SK-N-SH (cell line): ENCODE measurements around the gene PPP1R12A. TPM values are rescaled to one million over a fixed set of nuclear protein-coding genes. Genes with fewer than 3 reads are reported as not detected.

Experiments
- CTCF ChIA-PET: fragments of 300-600, 350-600 bp; formaldehyde crosslinking; extraction: SDS; loops from one replicate; lab custom pipeline; 2021; lab: Yijun Ruan, JAX
- POLR2A ChIA-PET: fragments of 350-600 bp; sonication (Branson Sonifier 250); formaldehyde crosslinking; extraction: SDS; loops from one replicate; lab custom pipeline; 2020; ENCODE audit warnings: antibody characterized with exemption, inconsistent platforms; lab: Yijun Ruan, JAX
- DNase-seq: peaks from one replicate; pipeline ENCODE4 v3.0.0; 2012
- H2AFZ ChIP-seq: fragments of 200-600 bp; sonication (generic); 2 replicates; pipeline ENCODE4 v1.8.1; 2016; ENCODE audit warnings: antibody characterized with exemption, mild to moderate bottlenecking, low read depth
- H3F3A ChIP-seq: fragments of 200-600 bp; sonication (generic); replicated peaks from 2 replicates; pipeline ENCODE3; 2016; ENCODE audit warnings: antibody characterized with exemption, mild to moderate bottlenecking; ENCODE audit not compliant: insufficient read depth
- H3K27ac ChIP-seq, 2 experiments: fragments of 200-500 bp in 1 of 2; fragments of 200-600 bp in 1 of 2; sonication (Bioruptor generic) in 1 of 2; sonication (generic), shearing (Covaris generic) in 1 of 2; 2 replicates each; pipeline versions ENCODE4 v1.5.1 to v1.6.1; 2014 to 2016; ENCODE audit warnings: low read depth in 2 of 2, inconsistent platforms in 1 of 2, low read length in 1 of 2, mild to moderate bottlenecking in 1 of 2, mixed read lengths in 1 of 2
- H3K27me3 ChIP-seq: fragments of 200-600 bp; sonication (generic), shearing (Covaris generic); 2 replicates; pipeline ENCODE4 v1.6.1; 2016; ENCODE audit warnings: mixed run types; ENCODE audit not compliant: insufficient read depth
- H3K36me3 ChIP-seq, 2 experiments: fragments of 200-500 bp in 1 of 2; fragments of 200-600 bp in 1 of 2; sonication (Bioruptor generic) in 1 of 2; sonication (generic) in 1 of 2; replicated peaks in 1 of 2; 2 replicates each; pipeline versions ENCODE3 to v1.5.1; 2014 to 2016; ENCODE audit warnings: low read length in 1 of 2, mild to moderate bottlenecking in 1 of 2; ENCODE audit not compliant: insufficient read depth in 2 of 2, control insufficient read depth in 1 of 2
- H3K4me1 ChIP-seq, 2 experiments: fragments of 200-500 bp in 1 of 2; fragments of 200-600 bp in 1 of 2; sonication (Bioruptor generic) in 1 of 2; sonication (generic), shearing (Covaris generic) in 1 of 2; 2 replicates each; pipeline versions ENCODE4 v1.5.1 to v1.6.1; 2014 to 2016; ENCODE audit warnings: low read depth in 1 of 2, low read length in 1 of 2, mixed run types in 1 of 2; ENCODE audit not compliant: insufficient read depth in 2 of 2, control insufficient read depth in 1 of 2
- H3K4me2 ChIP-seq: fragments of 200-600 bp; sonication (generic), shearing (Covaris generic); 2 replicates; pipeline ENCODE4 v1.6.1; 2017; ENCODE audit warnings: mixed run types
- H3K4me3 ChIP-seq, 2 experiments: fragments of 200-500 bp in 1 of 2; fragments of 200-600 bp in 1 of 2; sonication (Bioruptor generic) in 1 of 2; sonication (generic), shearing (Covaris generic) in 1 of 2; 2 replicates each; pipeline versions ENCODE4 v1.5.1 to v1.8.1; 2014 to 2016; ENCODE audit warnings: low read depth in 2 of 2, inconsistent platforms in 1 of 2, low read length in 1 of 2, mild to moderate bottlenecking in 1 of 2, mixed read lengths in 1 of 2, moderate library complexity in 1 of 2
- H3K79me2 ChIP-seq: fragments of 200-600 bp; sonication (generic); 2 replicates; pipeline ENCODE4 v1.8.1; 2017; ENCODE audit warnings: mild to moderate bottlenecking; ENCODE audit not compliant: insufficient read depth
- H3K9ac ChIP-seq: fragments of 200-600 bp; sonication (generic); 2 replicates; pipeline ENCODE4 v1.6.1; 2017; ENCODE audit warnings: mixed run types
- H3K9me2 ChIP-seq: fragments of 200-600 bp; sonication (generic); 2 replicates; pipeline ENCODE4 v1.6.1; 2017; ENCODE audit warnings: mixed run types
- H3K9me3 ChIP-seq: fragments of 200-600 bp; sonication (generic); 2 replicates; pipeline ENCODE4 v1.6.1; 2017; ENCODE audit warnings: mixed run types, mild to moderate bottlenecking, moderate library complexity
- H4K20me1 ChIP-seq: fragments of 200-600 bp; sonication (generic); 2 replicates; pipeline ENCODE4 v1.6.1; 2017; ENCODE audit warnings: mild to moderate bottlenecking, mixed run types; ENCODE audit not compliant: insufficient read depth
- EP300 ChIP-seq, 2 experiments: IDR thresholded peaks; 2 replicates each; pipeline versions ENCODE4 v1.4.0 to v1.6.1; 2012; ENCODE audit warnings: borderline replicate concordance in 1 of 2, low read depth in 1 of 2, low read length in 1 of 2
- FOXJ3 ChIP-seq: sonication (generic); formaldehyde crosslinking; IDR thresholded peaks from 2 replicates; pipeline ENCODE4 v1.5.1; 2020; ENCODE audit warnings: mild to moderate bottlenecking, missing genetic modification reagents
- IRF3 ChIP-seq: fragments of 150-350 bp; IDR thresholded peaks from 2 replicates; pipeline ENCODE4 v1.6.1; 2016; ENCODE audit warnings: mild to moderate bottlenecking, low read depth, low read length
- JUND ChIP-seq: IDR thresholded peaks from 2 replicates; pipeline ENCODE4 v1.4.0; 2012
- MEF2A ChIP-seq: IDR thresholded peaks from 2 replicates; pipeline ENCODE4 v1.4.0; 2012; ENCODE audit warnings: low read depth, borderline replicate concordance
- NRF1 ChIP-seq: IDR thresholded peaks from 2 replicates; pipeline ENCODE4 v1.6.1; 2012; ENCODE audit warnings: low read depth, mild to moderate bottlenecking, low read length
- PBX3 ChIP-seq: IDR thresholded peaks from 2 replicates; pipeline ENCODE4; 2012
- RCOR1 ChIP-seq: fragments of 150-350 bp; IDR thresholded peaks from 2 replicates; pipeline ENCODE4 v1.6.1; 2017; ENCODE audit warnings: antibody characterized with exemption, low read length
- RFX5 ChIP-seq: IDR thresholded peaks from 2 replicates; pipeline ENCODE4 v1.6.1; 2012; ENCODE audit warnings: mild to moderate bottlenecking, improper control_type of control experiment, low read length
- RXRA ChIP-seq: IDR thresholded peaks from 2 replicates; pipeline ENCODE4 v1.4.0; 2012; ENCODE audit warnings: low read depth, mild to moderate bottlenecking, borderline replicate concordance
- SIN3A ChIP-seq: IDR thresholded peaks from 2 replicates; pipeline ENCODE4 v1.6.1; 2012; ENCODE audit warnings: low read depth, mild to moderate bottlenecking, low read length, moderate library complexity, borderline replicate concordance
- SMC3 ChIP-seq: IDR thresholded peaks from 2 replicates; pipeline ENCODE4 v1.6.1; 2012; ENCODE audit warnings: low read depth, low read length, improper control_type of control experiment
- TEAD4 ChIP-seq: IDR thresholded peaks from 2 replicates; pipeline ENCODE4 v1.4.0; 2012; ENCODE audit warnings: mild to moderate bottlenecking, borderline replicate concordance; ENCODE audit not compliant: insufficient read depth
- ZBTB33 ChIP-seq: IDR thresholded peaks from 2 replicates; pipeline ENCODE4 v1.4.0; 2012; ENCODE audit warnings: low read depth, borderline replicate concordance
- whole genome bisulfite sequencing: methylation state at CpG from one replicate; pipeline ENCODE4 v1.1.6; 2017; ENCODE audit warnings: low lambda C conversion rate; 5-methylcytosine and 5-hydroxymethylcytosine counted together
- polyA plus RNA-seq, 3 experiments: library from polyadenylated mRNA; depleted of rRNA; stranded (reverse); fragments of >200 nt; gene quantifications; 2 replicates each; pipeline ENCODE4 v1.2.3, GENCODE V29; 2012

The PPP1R12A gene
- polyA plus RNA-seq, 1 of the 3 experiments (the other 2 are of a cell fraction), result 26.0 TPM

GRCh38 chr12:79835377-79835843 lies 99.5 kb downstream of the PPP1R12A start:
- Histone ChIP-seq H3K36me3 (peaks cover 15 to 56% of the 10 kb centered on the region in 2 experiments), H4K20me1 (peaks cover 23% of the 10 kb centered on the region), H2AFZ (no peak overlapping the region), H3K9ac (no peak overlapping the region), H3K27me3 (no peaks in the 10 kb centered on the region), H3K9me3 (0 out of 2 replicates have a peak, but pooled peaks cover 4% of the 10 kb centered on the region), H3K4me3 (no peak overlapping the region), H3K27ac (no peak overlapping the region), H3K9me2 (no peaks in the 10 kb centered on the region), H3K4me1 (peaks cover 3 to 8% of the 10 kb centered on the region in 2 experiments; a peak in 3 of 4 replicates), H3F3A (peaks cover 4% of the 10 kb centered on the region), H3K79me2 (peaks cover 100% of the 10 kb centered on the region), H3K4me2 (no peak overlapping the region)
- 92% methylated on average over 2 of the region's 2 CpGs for WGBS
- ChIA-PET CTCF (interaction anchor here (1.0 to 1.6 kb wide), 2 partner anchors 18 to 67 kb away, joined by 3 read pairs; no protein-coding TSS in a partner anchor), POLR2A (no interaction called here)
- TF ChIP-seq PBX3 (no peak), FOXJ3 (CRISPR knock-in tag) (no peak), SMC3 (no peak)
- DNase-seq, result no peak

GRCh38 chr12:79834712-79835376 lies 100.1 kb downstream of the PPP1R12A start:
- Histone ChIP-seq H3K79me2 (peaks cover 100% of the 10 kb centered on the region), H3K27ac (no peak overlapping the region), H3F3A (peaks cover 7% of the 10 kb centered on the region), H3K4me3 (no peak overlapping the region), H3K36me3 (peaks cover 18 to 55% of the 10 kb centered on the region in 2 experiments), H3K9me3 (0 out of 2 replicates have a peak, but pooled peaks cover 4% of the 10 kb centered on the region), H3K4me2 (no peak overlapping the region), H4K20me1 (peaks cover 23% of the 10 kb centered on the region), H2AFZ (no peak overlapping the region), H3K4me1 (peaks cover 3 to 8% of the 10 kb centered on the region in 2 experiments; a peak in 3 of 4 replicates), H3K9me2 (no peaks in the 10 kb centered on the region), H3K27me3 (no peaks in the 10 kb centered on the region), H3K9ac (no peak overlapping the region)
- no peak for DNase-seq
- TF ChIP-seq SMC3, result no peak
- 97% methylated on average over 3 of the region's 3 CpGs for WGBS
- ChIA-PET CTCF (interaction anchor here (0.8 kb wide), 1 partner anchor 15 kb away, joined by 3 read pairs; no protein-coding TSS in a partner anchor), POLR2A (no interaction called here)

GRCh38 chr12:79830440-79830839 lies 104.5 kb downstream of the PPP1R12A start:
- Histone ChIP-seq H3K27me3 (no peaks in the 10 kb centered on the region), H2AFZ (no peak overlapping the region), H4K20me1 (peaks cover 19% of the 10 kb centered on the region), H3F3A (peaks cover 13% of the 10 kb centered on the region), H3K4me1 (peaks cover 0 to 3% of the 10 kb centered on the region in 2 experiments; a peak in 2 of 4 replicates), H3K4me2 (no peak overlapping the region), H3K4me3 (no peak overlapping the region), H3K36me3 (peaks cover 32 to 63% of the 10 kb centered on the region in 2 experiments), H3K9ac (no peak overlapping the region), H3K9me2 (no peaks in the 10 kb centered on the region), H3K79me2 (peaks cover 92% of the 10 kb centered on the region), H3K27ac (no peak overlapping the region), H3K9me3 (no peaks in the 10 kb centered on the region)
- ChIA-PET POLR2A (no interaction called here), CTCF (interaction anchor here (1.0 kb wide), 1 partner anchor 15 kb away, joined by 3 read pairs; no protein-coding TSS in a partner anchor)
- no peak for DNase-seq
- 91% methylated on average over 2 of the region's 2 CpGs for WGBS
- TF ChIP-seq FOXJ3 (CRISPR knock-in tag) (no peak), ZBTB33 (no peak), IRF3 (no peak), MEF2A (no peak), RCOR1 (no peak), RFX5 (no peak), SIN3A (no peak), EP300 (IDR thresholded peaks at IDR 0.05; ENCODE audit: borderline replicate concordance in 1 of 2, low read depth in 1 of 2, low read length in 1 of 2) (no peak), PBX3 (no peak), RXRA (no peak), TEAD4 (no peak), NRF1 (no peak), JUND (no peak)
